ENCODE measurements around the gene PACS1.
"Not testable (repeated sequence)": the region's sequence is repeated elsewhere in the genome, so short reads cannot be mapped to it uniquely, and the experiment has no call there.

The PACS1 gene

GRCh38 chr11:66230156-66230555 lies 160.1 kb downstream of the PACS1 start:
- no peak for DNase-seq

GRCh38 chr11:66230978-66231377 lies 160.9 kb downstream of the PACS1 start:
- no peak for DNase-seq

GRCh38 chr11:66231561-66231960 lies 161.5 kb downstream of the PACS1 start:
- DNase-seq: no peak

- DNase-seq: no peak
Observed at GRCh38 chr11:66232769-66233168, 162.7 kb downstream of the PACS1 start.

- DNase-seq: no peak
Observed at GRCh38 chr11:66233301-66233700, 163.2 kb downstream of the PACS1 start.

- no peak for DNase-seq
Observed at GRCh38 chr11:66235141-66235540, 165.1 kb downstream of the PACS1 start.

GRCh38 chr11:66237867-66238266 lies 167.8 kb downstream of the PACS1 start:
- DNase-seq: no peak

GRCh38 chr11:66238786-66239413 lies 168.8 kb downstream of the PACS1 start:
- DNase-seq: no peak

- DNase-seq: no peak
Observed at GRCh38 chr11:66239511-66239910, 169.4 kb downstream of the PACS1 start.

GRCh38 chr11:66239998-66240780 lies 170.1 kb downstream of the PACS1 start:
- DNase-seq: no peak

- no peak for DNase-seq
Observed at GRCh38 chr11:66240781-66241136, 170.7 kb downstream of the PACS1 start.

GRCh38 chr11:66242095-66242765 lies 172.2 kb downstream of the PACS1 start:
- DNase-seq: no peak

GRCh38 chr11:66243782-66244535 lies 173.9 kb downstream of the PACS1 start:
- DNase-seq: no peak

- DNase-seq: no peak
Observed at GRCh38 chr11:66247295-66247694, 177.2 kb downstream of the PACS1 start.

- DNase-seq: no peak
Observed at GRCh38 chr11:66247801-66248200, 177.7 kb downstream of the PACS1 start.

- DNase-seq: no peak
Observed at GRCh38 chr11:66248903-66249302, 178.8 kb downstream of the PACS1 start.

GRCh38 chr11:66251809-66252208 lies 181.7 kb downstream of the PACS1 start:
- no peak for DNase-seq

GRCh38 chr11:66253081-66253480 lies 183.0 kb downstream of the PACS1 start:
- DNase-seq: not testable (repeated sequence)

- DNase-seq: no peak
Observed at GRCh38 chr11:66258473-66258893, 188.4 kb downstream of the PACS1 start.

GRCh38 chr11:66259225-66259624 lies 189.2 kb downstream of the PACS1 start:
- DNase-seq: no peak

GRCh38 chr11:66259956-66260355 lies 189.9 kb downstream of the PACS1 start:
- no peak for DNase-seq

GRCh38 chr11:66261578-66261977 lies 191.5 kb downstream of the PACS1 start:
- DNase-seq: no peak

- no peak for DNase-seq
Observed at GRCh38 chr11:66262191-66262590, 192.1 kb downstream of the PACS1 start.
